H9 (cell line): ENCODE results near the gene ABCA7. TPM values are rescaled to one million over a fixed set of nuclear protein-coding genes. Genes with fewer than 3 reads are reported as not detected.

Experiments
- DNase-seq: peaks from one replicate; pipeline ENCODE4 v3.0.0-alpha.2; 2017
- H2AFZ ChIP-seq: one replicate; pipeline ENCODE4 v1.6.1; 2013; ENCODE audit warnings: mild to moderate bottlenecking, low read length, control low read depth, moderate library complexity
- H2AK5ac ChIP-seq: 2 replicates; pipeline ENCODE4 v1.6.1; 2013; ENCODE audit warnings: low read length, control low read depth, mixed read lengths; ENCODE audit not compliant: insufficient read length
- H2BK120ac ChIP-seq: one replicate; pipeline ENCODE4 v1.6.1; 2013; ENCODE audit warnings: low read depth, mild to moderate bottlenecking, low read length, control low read depth, inconsistent platforms; ENCODE audit not compliant: poor library complexity, severe bottlenecking
- H2BK12ac ChIP-seq: 2 replicates; pipeline ENCODE4 v1.6.1; 2013; ENCODE audit warnings: low read length, control low read depth, mixed read lengths, low read depth; ENCODE audit not compliant: insufficient read length
- H2BK15ac ChIP-seq: 2 replicates; pipeline ENCODE4 v1.6.1; 2013; ENCODE audit warnings: low read depth, low read length, control low read depth
- H2BK20ac ChIP-seq: one replicate; pipeline ENCODE4 v1.6.1; 2013; ENCODE audit warnings: low read depth, mild to moderate bottlenecking, low read length, control low read depth, inconsistent platforms; ENCODE audit not compliant: poor library complexity, severe bottlenecking
- H2BK5ac ChIP-seq: 2 replicates; pipeline ENCODE4 v1.6.1; 2013; ENCODE audit warnings: low read length, control low read depth, mixed read lengths; ENCODE audit not compliant: insufficient read length
- H3K14ac ChIP-seq: 2 replicates; pipeline ENCODE4 v1.6.1; 2013; ENCODE audit warnings: low read length, control low read depth; ENCODE audit not compliant: insufficient read depth
- H3K18ac ChIP-seq: 2 replicates; pipeline ENCODE4 v1.6.1; 2013; ENCODE audit warnings: low read depth, mild to moderate bottlenecking, mixed read lengths, low read length, control low read depth; ENCODE audit not compliant: insufficient read length
- H3K23ac ChIP-seq: 2 replicates; pipeline ENCODE4 v1.6.1; 2013; ENCODE audit warnings: low read length, control low read depth, mixed read lengths, low read depth; ENCODE audit not compliant: insufficient read length
- H3K23me2 ChIP-seq: 2 replicates; pipeline ENCODE4 v1.6.1; 2013; ENCODE audit warnings: low read depth, mild to moderate bottlenecking, mixed read lengths, low read length, control low read depth; ENCODE audit not compliant: insufficient read length, poor library complexity, severe bottlenecking
- H3K27ac ChIP-seq: 2 replicates; pipeline ENCODE4 v1.5.1; 2013; ENCODE audit warnings: low read length, control low read depth, mixed read lengths, low read depth; ENCODE audit not compliant: insufficient read length
- H3K27me3 ChIP-seq: 2 replicates; pipeline ENCODE4 v1.6.1; 2013; ENCODE audit warnings: low read length, control low read depth, inconsistent platforms; ENCODE audit not compliant: insufficient read depth
- H3K4ac ChIP-seq: 2 replicates; pipeline ENCODE4 v1.6.1; 2013; ENCODE audit warnings: low read depth, mild to moderate bottlenecking, control low read depth, inconsistent platforms, low read length, moderate library complexity
- H3K4me1 ChIP-seq: 2 replicates; pipeline ENCODE4 v1.6.1; 2013; ENCODE audit warnings: low read length, control low read depth, inconsistent platforms; ENCODE audit not compliant: insufficient read depth
- H3K4me2 ChIP-seq: 2 replicates; pipeline ENCODE4 v1.6.1; 2013; ENCODE audit warnings: low read length, control low read depth, mixed read lengths; ENCODE audit not compliant: insufficient read length, insufficient read depth
- H3K56ac ChIP-seq: 2 replicates; pipeline ENCODE4 v1.6.1; 2013; ENCODE audit warnings: low read depth, mild to moderate bottlenecking, mixed read lengths, low read length, control low read depth; ENCODE audit not compliant: insufficient read length
- H3K79me1 ChIP-seq: 2 replicates; pipeline ENCODE4 v1.6.1; 2013; ENCODE audit warnings: low read depth, mild to moderate bottlenecking, moderate library complexity, low read length, control low read depth, inconsistent platforms; ENCODE audit not compliant: insufficient read depth, poor library complexity, severe bottlenecking
- H3K79me2 ChIP-seq: 2 replicates; pipeline ENCODE4 v1.6.1; 2013; ENCODE audit warnings: low read length, control low read depth, inconsistent platforms; ENCODE audit not compliant: insufficient read depth
- H3K9ac ChIP-seq: 2 replicates; pipeline ENCODE4 v1.6.1; 2013; ENCODE audit warnings: low read length, control low read depth, mixed read lengths; ENCODE audit not compliant: insufficient read length; ENCODE audit errors: extremely low read depth
- H3K9me3 ChIP-seq: one replicate; pipeline ENCODE4 v1.6.1; 2013; ENCODE audit warnings: low read depth, low read length, inconsistent platforms; ENCODE audit not compliant: control insufficient read depth
- H3T11ph ChIP-seq: one replicate; pipeline ENCODE4 v1.6.1; 2013; ENCODE audit warnings: mild to moderate bottlenecking, low read length, control low read depth, inconsistent platforms
- H4K20me1 ChIP-seq: one replicate; pipeline ENCODE4 v1.6.1; 2013; ENCODE audit not compliant: control insufficient read depth, insufficient read length, insufficient read depth
- H4K5ac ChIP-seq: 2 replicates; pipeline ENCODE4 v1.6.1; 2013; ENCODE audit warnings: low read depth, mild to moderate bottlenecking, mixed read lengths, low read length, control low read depth; ENCODE audit not compliant: insufficient read length
- H4K8ac ChIP-seq: replicated peaks from 2 replicates; pipeline ENCODE4 v1.6.1; 2013; ENCODE audit warnings: low read length, control low read depth, mixed read lengths, low read depth; ENCODE audit not compliant: insufficient read length
- H4K91ac ChIP-seq: 2 replicates; pipeline ENCODE4 v1.6.1; 2013; ENCODE audit warnings: low read depth, mild to moderate bottlenecking, moderate library complexity, mixed read lengths, low read length, control low read depth; ENCODE audit not compliant: insufficient read length
- H3K27ac Mint-ChIP-seq, 3 experiments: 2 replicates in 2 of 3; 3 replicates in 1 of 3; pipeline ENCODE4 v1.8.0; 2020 to 2021; ENCODE audit warnings: mixed read lengths in 3 of 3, mild to moderate bottlenecking in 1 of 3, moderate library complexity in 1 of 3
- H3K27me3 Mint-ChIP-seq: 2 replicates; pipeline ENCODE4 v1.8.0; 2021; ENCODE audit warnings: low read depth, mild to moderate bottlenecking, moderate library complexity, mixed read lengths
- H3K36me3 Mint-ChIP-seq, 3 experiments: 2 replicates in 2 of 3; 3 replicates in 1 of 3; pipeline ENCODE4 v1.8.0; 2020 to 2021; ENCODE audit warnings: low read depth in 3 of 3, mixed read lengths in 3 of 3; ENCODE audit not compliant: insufficient read depth in 1 of 3
- H3K4me1 Mint-ChIP-seq, 2 experiments: 2 replicates each; pipeline ENCODE4 v1.8.0; 2020; ENCODE audit warnings: mixed read lengths in 2 of 2
- H3K4me3 Mint-ChIP-seq, 2 experiments: 2 replicates in 1 of 2; 3 replicates in 1 of 2; pipeline ENCODE4 v1.8.0; 2020 to 2021; ENCODE audit warnings: mild to moderate bottlenecking in 2 of 2, mixed read lengths in 2 of 2, moderate library complexity in 1 of 2
- H3K9me3 Mint-ChIP-seq, 2 experiments: 2 replicates in 1 of 2; 3 replicates in 1 of 2; pipeline ENCODE4 v1.8.0; 2020; ENCODE audit warnings: mild to moderate bottlenecking in 2 of 2, mixed read lengths in 2 of 2, moderate library complexity in 1 of 2
- WGBS: extraction: QIAGEN DNeasy Blood & Tissue Kit; methylation state at CpG from one replicate; pipeline ENCODE4 v1.1.7; 2013; ENCODE audit warnings: missing lambda C conversion rate, low lambda C conversion rate, mixed read lengths; ENCODE audit not compliant: insufficient read length; ENCODE audit errors: extremely low coverage; 5-methylcytosine and 5-hydroxymethylcytosine counted together
- total RNA-seq: library from RNA; stranded (reverse); gene quantifications from 2 replicates; pipeline ENCODE4 v1.2.1, GENCODE V29; 2021
- TF ChIP-seq, protein P1 (sequence below): fragments of 200-600 bp; sonication (generic); conservative IDR thresholded peaks from 3 replicates; pipeline ENCODE4 v1.8.0; 2021; ENCODE audit warnings: antibody characterized with exemption, mild to moderate bottlenecking

Gene ABCA7
- total RNA-seq, 1 experiment from 2014 or later = 34.6 TPM

DNA sequence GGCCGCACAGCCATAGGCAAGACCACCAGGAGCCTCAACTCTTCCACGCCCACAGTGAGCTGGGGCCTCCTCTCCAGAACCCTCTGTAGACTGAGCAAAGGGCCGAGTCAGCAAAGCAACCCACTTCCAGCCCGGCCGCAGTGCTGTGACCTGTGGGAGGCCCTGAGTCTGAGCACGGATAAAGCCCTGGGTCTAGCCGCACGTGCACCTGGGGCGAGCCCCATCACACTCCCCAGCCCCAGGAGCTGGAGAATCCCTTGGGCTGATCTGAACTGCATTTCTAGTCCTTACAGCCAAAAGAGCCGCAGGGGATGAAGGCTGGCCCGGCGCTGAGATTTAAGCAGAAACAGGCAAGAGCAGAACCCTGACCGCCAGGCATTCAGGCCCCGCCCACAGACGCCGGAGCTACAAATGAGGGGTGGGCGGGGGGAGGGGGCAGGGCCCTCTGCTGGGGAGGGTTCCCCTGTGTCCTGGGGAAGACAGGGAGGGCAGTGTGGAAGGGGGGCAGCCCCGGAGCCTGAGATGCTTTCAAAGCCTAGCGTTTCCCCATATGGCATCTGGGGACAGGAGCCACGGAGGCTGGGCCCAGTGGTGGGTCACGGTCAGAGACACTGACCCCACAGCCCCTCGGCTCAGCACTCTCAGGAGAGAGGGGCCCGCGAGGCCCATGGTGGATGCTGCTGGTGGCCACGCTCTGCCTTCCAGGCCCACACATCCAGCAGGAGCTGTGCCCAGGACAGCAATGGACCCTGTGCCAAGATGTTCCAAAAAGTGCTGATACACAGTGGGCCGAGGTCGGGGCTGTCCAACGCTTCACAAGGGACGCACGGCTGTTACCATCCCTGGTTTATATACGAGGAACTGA lies 23.9 kb upstream of the ABCA7 start:
- Histone ChIP-seq H3K18ac (no peak overlapping the region), H2AK5ac (no peak overlapping the region), H3K23me2 (peaks cover 10% of the 10 kb centered on the region), H2BK120ac (no peak overlapping the region), H3K79me2 (peaks cover 45% of the 10 kb centered on the region; the same call in 1 of the 2 replicates), H4K20me1 (no peaks in the 10 kb centered on the region), H3K9me3 (no peaks in the 10 kb centered on the region), H3K4me2 (no peak overlapping the region), H3K4ac (no peak overlapping the region), H2AFZ (no peak overlapping the region), H3K9ac (no peak overlapping the region), H2BK12ac (no peak overlapping the region), H3K56ac (no peak overlapping the region), H3T11ph (no peak overlapping the region), H3K27me3 (no peaks in the 10 kb centered on the region), H2BK20ac (no peak overlapping the region), H2BK5ac (no peak overlapping the region), H3K27ac (no peak overlapping the region), H3K14ac (no peak overlapping the region), H2BK15ac (no peak overlapping the region), H3K79me1 (peaks cover 7% of the 10 kb centered on the region), H3K4me1 (no peaks in the 10 kb centered on the region; the same call in 1 of the 2 replicates), H4K5ac (no peak overlapping the region), H4K8ac (no peak overlapping the region), H3K23ac (no peak overlapping the region), H4K91ac (no peak overlapping the region)
- peak overlapping the region in 1 of 3 experiments; percentile 77; a peak in 3 of 7 replicates for H3K27ac Mint-ChIP-seq
- peaks cover 2 to 12% (median 10%) of the 10 kb centered on the region in 3 experiments; a peak in 5 of 7 replicates for H3K36me3 Mint-ChIP-seq
- peaks cover 17 to 33% of the 10 kb centered on the region in 2 experiments for H3K4me1 Mint-ChIP-seq
- H3K27me3 Mint-ChIP-seq = no peaks in the 10 kb centered on the region
- peak overlapping the region in 1 of 2 experiments; percentile 29; a peak in 2 of 5 replicates for H3K4me3 Mint-ChIP-seq
- TF ChIP-seq, protein P1, sequence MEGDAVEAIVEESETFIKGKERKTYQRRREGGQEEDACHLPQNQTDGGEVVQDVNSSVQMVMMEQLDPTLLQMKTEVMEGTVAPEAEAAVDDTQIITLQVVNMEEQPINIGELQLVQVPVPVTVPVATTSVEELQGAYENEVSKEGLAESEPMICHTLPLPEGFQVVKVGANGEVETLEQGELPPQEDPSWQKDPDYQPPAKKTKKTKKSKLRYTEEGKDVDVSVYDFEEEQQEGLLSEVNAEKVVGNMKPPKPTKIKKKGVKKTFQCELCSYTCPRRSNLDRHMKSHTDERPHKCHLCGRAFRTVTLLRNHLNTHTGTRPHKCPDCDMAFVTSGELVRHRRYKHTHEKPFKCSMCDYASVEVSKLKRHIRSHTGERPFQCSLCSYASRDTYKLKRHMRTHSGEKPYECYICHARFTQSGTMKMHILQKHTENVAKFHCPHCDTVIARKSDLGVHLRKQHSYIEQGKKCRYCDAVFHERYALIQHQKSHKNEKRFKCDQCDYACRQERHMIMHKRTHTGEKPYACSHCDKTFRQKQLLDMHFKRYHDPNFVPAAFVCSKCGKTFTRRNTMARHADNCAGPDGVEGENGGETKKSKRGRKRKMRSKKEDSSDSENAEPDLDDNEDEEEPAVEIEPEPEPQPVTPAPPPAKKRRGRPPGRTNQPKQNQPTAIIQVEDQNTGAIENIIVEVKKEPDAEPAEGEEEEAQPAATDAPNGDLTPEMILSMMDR = no peak
- H3K9me3 Mint-ChIP-seq = no peaks in the 10 kb centered on the region
- no peak for DNase-seq
- no CpG with 5 or more reads among the region's 31 CpGs for WGBS
